Measurements from ENCODE around the gene KCNQ1OT1.

DNA sequence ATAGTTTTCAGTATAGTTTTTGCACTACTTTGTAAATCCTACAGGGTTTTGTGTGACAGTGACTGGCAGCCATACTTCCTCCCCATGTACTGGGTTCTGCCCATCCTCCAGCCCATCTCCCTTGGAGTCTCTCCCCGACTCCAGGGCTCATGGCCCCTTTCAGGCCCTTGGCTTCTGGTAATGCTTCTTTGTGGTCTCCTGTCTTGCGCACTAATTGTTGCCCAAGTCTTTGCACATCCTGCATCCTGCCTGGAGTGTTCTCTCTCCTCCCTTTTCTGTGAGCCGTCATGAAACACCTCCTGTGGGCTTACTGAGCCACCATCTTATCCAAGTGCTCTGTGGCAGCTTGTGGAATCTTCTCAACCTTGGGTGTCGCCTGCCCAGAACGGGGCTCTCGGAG, 11.4 kb upstream of the KCNQ1OT1 start:
- TF ChIP-seq, protein P1, sequence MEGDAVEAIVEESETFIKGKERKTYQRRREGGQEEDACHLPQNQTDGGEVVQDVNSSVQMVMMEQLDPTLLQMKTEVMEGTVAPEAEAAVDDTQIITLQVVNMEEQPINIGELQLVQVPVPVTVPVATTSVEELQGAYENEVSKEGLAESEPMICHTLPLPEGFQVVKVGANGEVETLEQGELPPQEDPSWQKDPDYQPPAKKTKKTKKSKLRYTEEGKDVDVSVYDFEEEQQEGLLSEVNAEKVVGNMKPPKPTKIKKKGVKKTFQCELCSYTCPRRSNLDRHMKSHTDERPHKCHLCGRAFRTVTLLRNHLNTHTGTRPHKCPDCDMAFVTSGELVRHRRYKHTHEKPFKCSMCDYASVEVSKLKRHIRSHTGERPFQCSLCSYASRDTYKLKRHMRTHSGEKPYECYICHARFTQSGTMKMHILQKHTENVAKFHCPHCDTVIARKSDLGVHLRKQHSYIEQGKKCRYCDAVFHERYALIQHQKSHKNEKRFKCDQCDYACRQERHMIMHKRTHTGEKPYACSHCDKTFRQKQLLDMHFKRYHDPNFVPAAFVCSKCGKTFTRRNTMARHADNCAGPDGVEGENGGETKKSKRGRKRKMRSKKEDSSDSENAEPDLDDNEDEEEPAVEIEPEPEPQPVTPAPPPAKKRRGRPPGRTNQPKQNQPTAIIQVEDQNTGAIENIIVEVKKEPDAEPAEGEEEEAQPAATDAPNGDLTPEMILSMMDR (conservative IDR thresholded peaks at IDR 0.05 in 1 of 2, IDR thresholded peaks at IDR 0.05 in 1 of 2; ENCODE audit: extremely low read depth in 1 of 2, insufficient read depth in 1 of 2, low read depth in 1 of 2, low read length in 2 of 2): no peak
- TF ChIP-seq EZH2 (IDR thresholded peaks at IDR 0.05; ENCODE audit: borderline replicate concordance, low read length): no peak

Data from mammary epithelial cell (primary cell).